ENCODE data around the gene LATS2.

LATS2 gene

GRCh38 chr13:21013682-21014038 is 47.7 kb downstream of the LATS2 start:
- no peak for DNase-seq

- DNase-seq: no peak
Observed at GRCh38 chr13:21012841-21013681, 48.3 kb downstream of the LATS2 start.

GRCh38 chr13:21012211-21012610 is 49.2 kb downstream of the LATS2 start:
- no peak for DNase-seq

GRCh38 chr13:21011378-21011777 is 50.0 kb downstream of the LATS2 start:
- DNase-seq: peak; percentile 26

- DNase-seq: no peak
Observed at GRCh38 chr13:21010621-21011020, 50.8 kb downstream of the LATS2 start.

GRCh38 chr13:21009036-21009435 is 52.4 kb downstream of the LATS2 start:
- no peak for DNase-seq

- DNase-seq: no peak
Observed at GRCh38 chr13:21008026-21008425, 53.4 kb downstream of the LATS2 start.

- DNase-seq: no peak
Observed at GRCh38 chr13:21006141-21007005, 55.0 kb downstream of the LATS2 start.

GRCh38 chr13:21005193-21005592 is 56.2 kb downstream of the LATS2 start:
- no peak for DNase-seq

GRCh38 chr13:21001471-21001870 is 59.9 kb downstream of the LATS2 start:
- DNase-seq: no peak

GRCh38 chr13:21000647-21001046 is 60.7 kb downstream of the LATS2 start:
- no peak for DNase-seq

GRCh38 chr13:20998649-20999415 is 62.6 kb downstream of the LATS2 start:
- DNase-seq: no peak

GRCh38 chr13:20997301-20998161 is 63.9 kb downstream of the LATS2 start:
- peak; percentile 96 for DNase-seq

GRCh38 chr13:20995245-20995838 is 66.0 kb downstream of the LATS2 start:
- no peak for DNase-seq

- peak; percentile 31 for DNase-seq
Observed at GRCh38 chr13:20994441-20994821, 67.0 kb downstream of the LATS2 start.

- peak; percentile 96 for DNase-seq
Observed at GRCh38 chr13:20993661-20994440, 67.5 kb downstream of the LATS2 start.

GRCh38 chr13:20993211-20993610 is 68.2 kb downstream of the LATS2 start:
- no peak for DNase-seq

GRCh38 chr13:20991741-20992520 is 69.5 kb downstream of the LATS2 start:
- DNase-seq: no peak

GRCh38 chr13:20990910-20991525 is 70.4 kb downstream of the LATS2 start:
- no peak for DNase-seq

All from EL (cell line).